HG03571 (cell line): ENCODE results near the gene HOXA13.

Experiments used
- ATAC-seq: cut with Tn5 transposase; IDR thresholded peaks from one replicate; pipeline ENCODE4 v1.9.1; 2021; ENCODE audit not compliant: unreplicated experiment

Gene HOXA13

GRCh38 chr7:27148756-27149641 lies 50.9 kb downstream of the HOXA13 start:
- no peak for ATAC-seq

- ATAC-seq, result no peak
Observed at GRCh38 chr7:27148031-27148755, 51.7 kb downstream of the HOXA13 start.

- ATAC-seq, result no peak
Observed at GRCh38 chr7:27147199-27148030, 52.5 kb downstream of the HOXA13 start, which contains the start of gene HOXA6. HOXA6 (minus strand) TSS chr7:27147774; CDS start chr7:27147749, 25 bp downstream.

- no peak for ATAC-seq
Observed at GRCh38 chr7:27146491-27147198, 53.2 kb downstream of the HOXA13 start.

GRCh38 chr7:27145914-27146412 lies 53.9 kb downstream of the HOXA13 start:
- no peak for ATAC-seq

- ATAC-seq, result no peak
Observed at GRCh38 chr7:27145165-27145913, 54.6 kb downstream of the HOXA13 start.

GRCh38 chr7:27144781-27145164 lies 55.1 kb downstream of the HOXA13 start:
- no peak for ATAC-seq
